Activated CD8-positive, alpha-beta memory T cell treated with anti-CD3 and anti-CD28 coated beads for 36 hours (primary cell): ENCODE data around the gene PTPRT. TPM values are rescaled to one million over a fixed set of nuclear protein-coding genes. Genes with fewer than 3 reads are reported as not detected.

Experiments used
- CTCF ChIA-PET: fragments of 350-600 bp; sonication (Branson Sonifier 250); formaldehyde crosslinking; loops from one replicate; lab custom pipeline; 2021; ENCODE audit warnings: antibody characterized with exemption; lab: Charles Lee
- POLR2A ChIA-PET: fragments of 350-600 bp; sonication (Branson Sonifier 250); formaldehyde crosslinking; loops from one replicate; lab custom pipeline; 2021; ENCODE audit warnings: antibody characterized with exemption; lab: Charles Lee
- total RNA-seq, 2 experiments: library from RNA; stranded (reverse); gene quantifications; one replicate each; pipeline ENCODE4 v1.2.3, GENCODE V29; 2021

PTPRT gene
- total RNA-seq, 2 experiments from 2014 or later: not detected

DNA sequence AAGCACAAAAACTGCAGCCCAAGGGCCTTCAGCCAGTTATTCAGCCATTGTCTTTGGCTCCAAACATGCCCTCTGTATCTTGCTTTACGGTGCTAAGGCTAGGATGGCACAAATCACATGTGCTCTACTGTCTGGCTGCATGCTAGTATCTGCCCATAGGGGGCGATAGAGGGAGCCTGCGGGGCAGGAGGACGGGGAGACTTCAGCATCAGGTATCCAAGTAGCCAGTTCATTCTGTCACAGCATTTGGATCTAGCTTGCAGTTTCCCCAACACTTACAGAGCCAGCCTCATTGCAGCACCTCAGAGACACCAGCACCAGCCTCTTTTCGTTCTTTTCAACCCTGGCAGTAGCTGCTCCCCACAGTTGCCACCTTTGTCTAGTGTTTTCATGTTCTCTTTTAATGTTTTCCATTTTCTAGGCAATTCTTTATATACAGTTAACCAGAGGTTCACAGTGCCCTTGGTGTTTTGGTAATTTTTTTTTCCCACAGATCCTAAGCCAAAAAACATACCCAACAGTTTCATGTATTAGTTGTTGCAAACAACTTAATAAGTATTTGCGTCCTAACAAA is 705.9 kb downstream of the PTPRT start:
- CTCF ChIA-PET: no interaction called here
- POLR2A ChIA-PET: no interaction called here

DNA sequence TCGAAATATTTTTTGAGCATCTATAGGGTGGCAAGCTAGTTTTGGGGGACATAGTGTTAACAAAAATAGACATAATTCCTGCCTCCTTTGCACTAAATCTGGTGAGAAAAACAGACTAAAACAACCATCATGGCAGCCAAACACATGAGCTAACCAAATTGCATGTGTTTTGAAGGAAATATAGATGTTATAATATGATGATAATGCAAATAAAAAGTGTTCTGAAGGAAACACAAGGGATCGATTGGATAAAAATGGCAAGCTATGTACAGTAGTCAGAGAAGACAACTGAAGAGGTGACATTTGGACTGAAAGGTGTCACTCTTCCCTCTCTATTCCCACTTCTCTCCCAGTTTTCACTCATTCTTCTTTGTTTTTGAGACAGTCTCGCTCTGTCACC is 706.9 kb downstream of the PTPRT start:
- ChIA-PET CTCF (no interaction called here), POLR2A (no interaction called here)

DNA sequence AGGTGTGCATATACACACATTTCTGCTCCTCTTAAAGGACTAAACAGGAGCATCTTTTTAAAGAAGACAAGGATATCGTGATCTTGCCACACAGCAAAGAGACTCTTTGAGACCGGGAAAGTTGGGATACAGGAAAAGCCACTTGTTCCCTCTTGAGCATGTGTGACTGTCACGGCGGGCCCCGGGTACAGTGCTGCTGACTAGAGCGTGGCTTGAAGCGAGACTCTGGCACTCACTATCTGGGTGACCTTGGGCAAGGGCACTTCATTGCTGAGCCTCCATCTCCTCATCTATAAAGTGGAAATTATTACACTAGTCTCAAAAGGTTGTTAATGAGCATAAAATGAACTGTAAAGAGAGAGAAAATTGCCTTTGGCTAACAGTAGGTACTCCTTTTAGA is 713.9 kb downstream of the PTPRT start:
- CTCF ChIA-PET: no interaction called here
- POLR2A ChIA-PET: no interaction called here

DNA sequence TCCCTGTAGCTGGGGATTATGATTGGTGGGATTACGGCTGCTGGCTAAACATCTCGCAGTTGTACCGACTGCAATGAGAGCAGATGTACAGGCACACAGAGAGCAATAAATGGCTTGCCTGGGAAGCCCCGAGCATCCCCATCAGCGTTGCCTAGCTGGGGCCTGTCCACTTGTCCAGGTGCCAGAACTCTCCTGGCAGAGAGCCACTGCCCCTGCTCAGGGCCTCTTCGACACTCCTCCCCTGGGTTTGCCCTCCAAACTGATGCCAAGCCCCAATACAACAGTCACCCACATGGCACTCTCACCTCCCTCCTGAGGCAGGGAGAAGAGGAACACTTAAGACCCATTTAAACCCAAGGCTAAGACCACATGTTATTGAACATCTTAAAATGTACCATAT is 715.1 kb downstream of the PTPRT start:
- CTCF ChIA-PET: no interaction called here
- POLR2A ChIA-PET: no interaction called here

DNA sequence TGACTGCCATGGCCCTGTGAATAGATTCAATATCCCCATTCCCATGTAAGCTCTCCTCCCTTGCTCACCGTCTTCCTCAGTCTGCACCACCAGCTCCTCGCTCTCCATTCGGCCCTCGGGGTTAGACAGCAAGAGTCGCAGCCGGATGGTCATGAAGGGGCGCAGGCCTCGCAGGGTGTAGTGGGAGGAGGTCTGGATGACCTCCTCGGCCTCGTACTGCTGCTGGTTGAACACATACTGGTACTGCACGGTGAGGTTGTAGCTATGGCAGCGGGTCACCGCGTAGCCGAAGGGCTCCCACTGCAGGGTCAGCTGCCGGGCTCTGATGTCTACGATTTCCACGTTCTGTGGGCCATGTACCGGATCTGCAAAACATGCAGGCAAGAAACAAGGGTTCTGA is 717.5 kb downstream of the PTPRT start:
- CTCF ChIA-PET: no interaction called here
- POLR2A ChIA-PET: no interaction called here

DNA sequence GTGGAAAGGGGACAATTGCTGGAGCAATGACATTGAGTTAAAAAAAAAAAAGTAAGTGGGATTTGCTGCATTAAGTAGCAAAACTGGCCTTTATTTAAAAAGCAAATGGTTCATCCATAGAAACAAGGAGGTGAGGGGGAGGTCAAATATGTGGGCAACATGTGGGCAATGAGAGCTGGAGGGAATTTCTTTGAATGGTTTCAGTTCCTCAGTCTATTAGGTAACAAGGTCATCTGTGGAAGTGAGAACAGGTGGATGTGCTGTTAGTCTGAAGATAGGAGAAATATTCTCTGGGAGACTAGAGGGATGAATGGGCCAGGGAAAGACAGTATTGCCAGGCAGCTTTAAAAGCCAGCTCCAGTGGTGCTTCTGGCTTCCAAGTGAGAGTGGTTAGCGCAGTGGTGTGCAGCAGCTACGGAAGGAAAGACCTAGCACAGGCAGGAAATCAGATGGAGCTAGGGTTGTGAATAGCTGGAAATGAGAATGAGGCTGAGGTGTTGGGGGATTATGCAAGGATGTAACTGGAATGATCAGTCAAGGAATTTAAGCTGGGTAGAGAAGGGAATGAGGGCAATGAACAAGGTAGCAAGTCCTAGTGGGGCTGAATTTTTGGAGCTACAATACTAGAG is 727.6 kb downstream of the PTPRT start:
- CTCF ChIA-PET: no interaction called here
- POLR2A ChIA-PET: no interaction called here

DNA sequence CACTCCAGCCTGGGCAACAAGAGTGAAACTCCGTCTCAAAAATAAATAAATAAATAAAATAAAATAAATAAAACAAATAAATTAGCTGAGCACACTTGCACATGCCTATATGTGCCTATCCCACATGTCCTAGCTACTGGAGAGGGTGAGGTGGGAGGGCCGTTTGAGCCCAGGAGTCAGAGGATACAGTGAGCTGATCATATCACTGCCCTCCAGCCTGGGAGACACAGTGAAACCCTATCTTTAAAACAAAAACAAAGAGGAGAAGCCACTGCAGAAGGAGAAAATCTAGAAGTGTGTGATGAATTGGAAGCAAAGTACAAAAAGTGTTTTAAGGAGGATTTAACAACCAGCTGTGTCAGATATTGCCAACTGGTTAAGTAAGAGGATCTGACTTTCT is 728.4 kb downstream of the PTPRT start:
- POLR2A ChIA-PET: no interaction called here
- CTCF ChIA-PET: no interaction called here

DNA sequence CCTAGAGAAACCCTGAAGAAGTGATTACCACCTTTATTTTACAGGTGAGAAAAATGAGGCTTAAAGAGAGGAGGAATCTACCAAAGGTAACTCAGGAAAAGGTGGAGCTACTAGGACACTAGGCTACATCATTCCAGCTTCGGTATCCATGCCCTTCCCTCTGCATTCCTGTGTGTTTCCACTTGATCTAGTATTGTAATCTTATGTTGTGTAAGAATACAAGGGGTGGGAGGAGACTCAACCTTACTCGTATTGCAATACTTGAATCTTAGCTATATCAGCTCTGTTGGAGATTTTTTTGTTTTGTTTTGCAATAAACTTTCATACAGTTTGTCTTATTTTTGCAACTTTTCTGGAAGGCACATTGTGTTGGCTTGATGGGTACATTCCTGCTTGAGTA is 742.4 kb downstream of the PTPRT start:
- ChIA-PET CTCF (no interaction called here), POLR2A (no interaction called here)

DNA sequence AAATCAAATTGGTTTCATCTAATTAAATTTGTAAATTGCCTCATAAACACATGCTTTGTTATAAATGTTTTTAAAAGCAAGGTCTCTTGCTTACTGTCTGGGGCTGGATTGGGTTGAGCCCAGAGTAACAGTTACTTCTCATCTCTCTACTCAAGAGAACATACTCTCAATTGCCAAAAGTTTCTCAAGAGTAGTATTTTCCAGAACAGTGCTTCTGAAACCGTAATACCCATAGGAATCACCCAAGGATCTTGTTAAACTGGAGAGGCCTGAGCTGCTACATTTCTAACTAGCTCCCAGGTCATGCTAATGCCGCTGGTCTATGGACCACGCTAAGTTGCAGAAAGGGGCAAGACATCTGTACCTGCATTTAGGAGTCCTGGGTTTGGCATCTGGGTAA is 744.9 kb downstream of the PTPRT start:
- CTCF ChIA-PET: no interaction called here

DNA sequence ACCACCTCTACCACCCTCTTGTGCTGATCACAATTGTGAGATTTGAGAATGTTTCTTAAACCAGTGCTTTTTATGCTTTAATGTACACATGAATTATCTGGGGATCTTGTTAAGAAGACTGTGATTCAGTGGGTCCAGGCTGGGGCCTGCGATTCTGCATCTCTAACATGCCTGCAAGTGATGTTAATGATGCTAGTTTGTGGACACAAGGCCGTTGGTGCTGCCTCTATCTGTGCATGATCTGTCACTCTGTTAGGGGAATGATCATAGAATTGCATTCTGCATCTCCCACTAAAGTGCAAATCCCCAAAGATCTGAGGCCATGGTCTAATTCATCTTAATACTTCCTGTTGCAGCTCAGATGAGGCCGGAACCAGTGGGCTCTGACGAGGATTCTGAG is 746.5 kb downstream of the PTPRT start:
- ChIA-PET POLR2A (no interaction called here), CTCF (no interaction called here)

More for the DNA sequence above, 744.9 kb downstream of the PTPRT start:
- POLR2A ChIA-PET: no interaction called here

DNA sequence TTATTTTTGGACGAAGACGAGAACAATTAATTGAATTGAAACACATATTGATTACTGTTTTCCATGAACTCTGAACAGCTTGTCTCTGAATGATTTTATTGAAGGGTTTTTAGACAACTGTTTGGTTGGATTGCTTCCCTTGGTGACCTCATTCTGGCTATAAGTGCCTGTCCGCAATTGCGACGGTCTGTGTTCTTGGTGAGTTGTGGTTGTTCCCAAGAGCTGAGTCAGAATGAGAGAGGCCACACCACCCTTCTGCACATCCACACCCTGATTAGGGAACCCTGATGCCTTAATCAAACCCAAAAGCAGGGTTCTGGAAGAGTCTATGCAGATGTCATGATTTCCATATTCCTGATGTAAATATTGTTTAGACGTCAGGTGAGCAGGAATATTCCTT is 747.0 kb downstream of the PTPRT start:
- ChIA-PET POLR2A (no interaction called here), CTCF (no interaction called here)

DNA sequence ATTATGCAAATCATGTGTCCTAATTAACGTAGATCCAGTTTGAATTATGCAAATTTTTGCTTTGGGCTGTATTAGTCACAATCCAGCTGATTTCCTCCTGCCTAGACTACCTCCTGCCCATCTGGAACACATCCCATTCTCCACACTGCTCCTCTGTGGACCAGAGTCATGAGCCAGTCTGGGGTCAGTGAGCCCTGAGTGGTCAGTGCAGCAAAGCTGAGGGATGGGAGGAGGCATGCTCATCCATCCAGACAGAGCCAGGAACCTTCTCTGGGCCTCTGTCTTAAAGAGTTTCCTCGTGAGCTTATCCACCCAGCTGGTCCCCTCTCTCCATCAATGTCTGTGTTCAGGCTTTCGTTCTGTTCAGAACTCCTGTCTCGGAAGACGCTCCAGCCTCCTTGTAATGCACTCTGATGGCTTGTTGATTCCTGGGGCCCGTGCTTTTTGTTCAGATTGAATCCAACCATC is 747.8 kb downstream of the PTPRT start:
- POLR2A ChIA-PET: no interaction called here
- CTCF ChIA-PET: no interaction called here

DNA sequence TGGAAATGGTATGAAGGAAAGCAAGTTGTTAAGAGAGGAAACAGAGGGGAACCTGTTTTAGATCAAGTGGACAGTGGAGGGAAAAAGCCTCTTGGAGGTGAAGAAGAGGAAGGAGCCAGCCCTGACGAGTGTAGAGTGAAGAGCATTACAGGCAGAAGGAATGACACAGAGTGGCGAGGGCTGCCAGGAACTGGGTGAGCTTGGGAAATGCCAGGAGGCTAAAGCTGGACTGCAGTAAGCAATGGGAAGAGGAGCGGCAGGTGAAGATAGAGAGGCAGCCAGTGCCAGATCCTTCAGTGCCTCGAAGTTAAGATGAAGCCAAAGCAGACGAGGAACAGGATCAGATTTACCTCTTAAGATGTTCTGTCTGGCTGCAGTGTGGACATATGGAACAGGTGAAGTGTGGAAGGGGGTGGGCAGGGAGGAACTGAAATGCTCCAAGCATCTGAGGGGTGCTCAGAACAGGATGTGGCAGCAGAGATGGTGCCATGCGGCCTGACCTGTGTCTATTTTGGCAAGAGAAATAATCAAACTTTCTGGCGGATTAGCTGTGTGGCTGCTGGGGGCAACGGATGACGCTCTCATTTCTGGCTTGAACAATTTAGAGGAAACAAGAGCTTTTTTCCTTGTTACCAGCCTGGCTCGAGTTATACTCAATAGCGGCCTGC is 748.4 kb downstream of the PTPRT start:
- ChIA-PET POLR2A (no interaction called here), CTCF (no interaction called here)

DNA sequence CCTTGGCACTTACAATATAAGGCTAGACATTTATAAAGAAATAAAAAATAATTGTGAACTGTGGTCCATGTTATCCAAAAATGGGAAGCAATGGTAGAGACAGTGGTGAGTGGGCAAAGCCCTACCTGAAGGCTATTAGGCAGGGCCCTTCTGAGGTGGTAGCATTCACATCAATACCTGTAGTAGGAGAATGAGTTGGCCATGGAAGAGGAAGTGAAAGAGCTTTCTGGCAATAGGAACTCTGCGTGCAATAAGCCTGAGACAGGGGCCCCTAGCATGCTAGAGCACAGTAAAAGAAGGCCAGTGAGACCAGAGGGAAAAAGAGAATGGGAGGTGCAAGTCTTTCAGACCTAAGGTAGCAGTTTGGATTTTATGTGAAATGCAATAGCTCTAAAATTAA is 754.5 kb downstream of the PTPRT start:
- POLR2A ChIA-PET: no interaction called here

DNA sequence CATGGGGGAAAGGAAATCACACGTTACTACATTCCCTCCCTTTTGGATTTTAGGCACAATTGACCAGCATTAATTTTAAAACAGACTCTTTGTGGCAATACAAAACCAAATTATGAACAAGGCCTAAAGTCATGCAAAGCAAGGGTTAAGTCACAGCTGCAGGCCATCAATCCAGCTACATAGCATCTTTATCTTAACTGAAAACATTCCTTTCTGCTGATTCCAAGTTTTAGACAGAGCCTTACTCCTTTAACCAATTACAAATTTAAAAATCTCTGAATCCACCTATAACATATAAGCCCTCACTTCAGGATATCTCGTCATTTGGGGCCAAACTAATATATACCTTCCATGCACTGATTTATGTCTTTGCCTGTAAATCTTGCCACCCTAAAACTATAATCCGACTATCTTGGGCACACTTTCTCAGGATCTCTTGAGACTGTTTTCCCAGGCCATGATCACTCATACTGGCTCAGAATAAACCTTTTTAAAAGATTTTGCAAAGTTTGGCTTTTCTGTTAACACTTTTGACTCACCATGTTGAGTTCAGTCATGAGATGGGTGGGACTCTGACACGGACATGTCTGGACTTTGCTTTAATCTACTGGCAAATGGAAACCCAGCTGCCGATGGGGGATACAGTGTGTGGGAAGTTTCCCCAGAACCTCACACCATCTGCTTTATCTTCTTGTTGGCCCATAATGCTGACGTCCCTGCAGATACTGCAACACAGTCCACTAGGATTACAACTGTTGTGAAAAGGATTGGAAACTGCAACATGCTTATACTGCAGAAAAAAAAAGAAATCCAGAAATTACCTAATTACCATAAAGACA is 757.0 kb downstream of the PTPRT start:
- CTCF ChIA-PET: no interaction called here
- POLR2A ChIA-PET: no interaction called here

More for the DNA sequence above, 754.5 kb downstream of the PTPRT start:
- CTCF ChIA-PET: no interaction called here

DNA sequence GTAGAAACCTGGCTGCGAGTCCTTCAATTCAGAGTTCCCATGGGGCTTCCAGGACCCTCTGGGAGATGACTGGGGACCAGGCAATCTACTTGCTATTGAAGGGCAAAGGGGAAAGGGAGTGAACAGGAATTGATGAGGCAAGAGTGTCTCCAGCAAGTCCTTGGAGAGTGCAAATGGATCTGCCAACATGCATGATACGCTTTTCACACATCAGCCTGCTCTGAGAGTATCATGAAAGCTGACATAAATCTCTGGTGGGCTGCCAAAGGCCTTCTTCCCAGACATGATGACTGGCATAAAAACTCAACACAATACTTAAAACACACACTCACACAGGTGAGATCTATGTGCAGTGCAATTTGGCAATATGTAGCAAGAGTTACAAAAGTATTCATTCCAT is 759.1 kb downstream of the PTPRT start:
- POLR2A ChIA-PET: no interaction called here
- CTCF ChIA-PET: no interaction called here

DNA sequence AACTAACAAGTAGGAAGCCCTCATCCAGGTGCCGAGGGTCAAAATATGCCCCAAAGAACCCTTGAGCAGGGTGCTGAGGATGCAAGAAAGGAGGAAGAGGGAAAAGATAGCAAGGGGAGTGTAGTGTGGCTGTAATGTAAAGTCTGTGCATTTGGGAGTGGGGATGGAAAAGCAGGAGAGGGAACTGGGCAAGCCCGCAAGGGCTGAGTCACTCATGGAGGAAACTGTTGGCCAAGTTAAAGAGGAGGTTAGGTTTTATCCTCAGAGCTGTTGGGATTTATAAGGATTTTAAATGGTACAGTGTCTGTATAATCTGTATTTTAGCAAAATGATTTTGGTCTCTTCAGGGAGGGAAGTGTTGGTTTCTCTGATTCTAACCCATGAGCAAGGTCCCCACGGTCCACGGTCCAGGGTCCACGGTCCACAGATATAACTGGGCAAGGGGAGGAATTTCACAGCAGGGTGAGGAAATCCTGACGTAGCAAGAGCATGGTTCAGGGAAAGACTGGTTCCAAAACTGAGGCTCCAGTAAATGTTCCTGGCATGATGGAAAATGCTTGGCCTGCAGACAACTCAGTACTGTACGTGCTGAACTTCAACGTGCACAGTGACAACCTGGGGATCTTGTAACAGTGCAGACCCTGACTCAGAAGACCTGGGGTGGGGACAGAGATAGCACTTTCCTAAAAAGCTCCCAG is 759.8 kb downstream of the PTPRT start:
- ChIA-PET POLR2A (no interaction called here), CTCF (no interaction called here)

DNA sequence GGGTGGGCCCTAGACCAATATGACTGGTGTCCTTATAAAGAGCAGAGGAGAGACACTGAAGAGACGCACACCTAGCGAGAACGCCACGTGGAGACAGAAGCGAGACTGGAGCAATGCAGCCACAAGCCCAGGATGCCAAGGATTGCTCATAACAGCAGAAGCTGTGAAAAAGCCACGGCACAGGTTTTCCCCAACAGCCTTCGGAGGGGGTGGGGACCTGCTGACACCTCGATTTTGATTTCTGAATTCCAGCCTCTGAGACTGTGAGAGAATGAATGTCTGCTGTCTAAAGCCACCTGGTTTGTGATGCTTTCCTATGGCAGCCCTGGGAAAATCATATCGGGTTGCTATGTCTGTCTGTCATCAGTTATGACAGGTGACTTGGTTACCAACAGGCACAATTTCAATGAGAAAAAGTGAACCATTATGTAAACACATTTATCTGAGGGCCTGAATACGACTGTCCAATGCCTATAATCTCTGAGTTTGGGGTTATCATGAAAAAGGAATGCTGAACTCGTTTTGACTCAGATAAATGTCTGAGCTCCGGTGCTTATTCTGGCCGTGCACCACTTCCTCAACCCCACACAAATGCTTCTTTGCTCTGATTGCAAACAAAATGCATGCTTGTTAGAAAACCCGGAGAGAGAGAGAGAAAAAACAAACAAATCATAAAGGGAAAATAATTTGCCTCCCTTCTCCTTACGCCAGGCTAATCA is 769.7 kb downstream of the PTPRT start:
- POLR2A ChIA-PET: no interaction called here
- CTCF ChIA-PET: no interaction called here

DNA sequence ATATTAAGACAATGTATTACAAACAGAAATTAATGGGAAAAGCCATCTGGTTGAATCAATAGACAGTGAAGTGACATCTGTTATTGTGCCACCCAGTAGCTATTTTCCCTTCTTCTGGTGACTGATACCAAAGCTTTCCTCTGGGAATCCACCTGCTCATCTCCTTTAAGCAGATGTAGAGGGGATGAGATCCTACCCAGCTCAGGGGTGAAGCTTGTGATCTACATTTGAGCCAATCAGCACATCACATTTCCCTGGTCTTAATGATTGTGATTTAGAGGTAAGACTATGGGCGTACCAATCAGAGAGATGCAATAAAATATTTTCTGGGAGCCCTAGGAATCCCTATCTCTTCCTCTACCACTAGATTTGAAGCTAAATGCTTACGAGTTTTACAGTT is 782.9 kb downstream of the PTPRT start:
- ChIA-PET CTCF (no interaction called here), POLR2A (no interaction called here)
